Kasumi-1 (cell line): Measurements from ENCODE around the gene DCTN1.

ENCODE experiments used
- DNase-seq, 2 experiments: peaks; one replicate each; lab custom pipeline; 2025; lab: John Stamatoyannopoulos, UW

Gene DCTN1

DNA sequence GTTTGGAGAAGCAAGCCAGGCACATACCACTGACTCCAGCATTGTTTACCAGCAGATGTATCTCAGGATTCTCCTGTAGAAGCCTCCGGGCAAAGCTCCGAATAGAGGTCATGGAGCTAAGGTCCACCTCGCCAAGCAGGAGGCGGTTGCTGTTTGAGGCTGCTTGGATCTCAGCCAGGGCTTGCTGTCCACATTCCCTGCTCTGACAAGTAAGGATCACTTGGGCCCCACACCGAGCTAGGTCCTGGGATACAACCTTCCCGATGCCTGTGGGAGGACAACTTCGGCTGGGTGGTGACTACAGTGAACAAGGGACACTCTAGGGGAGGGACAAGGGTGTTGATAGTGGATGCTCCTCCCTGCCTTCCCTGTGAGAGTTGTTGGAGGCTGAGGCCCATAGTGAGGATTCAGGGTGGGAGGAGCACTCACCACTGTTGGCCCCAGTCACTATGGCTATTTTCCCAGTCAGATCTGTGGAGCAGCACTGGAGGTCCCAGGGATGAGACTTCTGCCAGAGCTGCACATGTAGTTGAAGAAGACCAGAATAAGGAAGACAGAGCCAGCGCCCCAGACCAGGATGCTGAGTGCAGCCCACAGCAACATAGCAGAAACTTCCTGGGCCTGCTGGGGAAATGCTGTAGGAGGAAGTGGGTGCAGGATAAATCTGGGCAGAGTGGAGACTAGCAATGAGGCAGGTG lies 33.0 kb upstream of the DCTN1 start:
- DNase-seq = peak; percentile 39 to 49

DNA sequence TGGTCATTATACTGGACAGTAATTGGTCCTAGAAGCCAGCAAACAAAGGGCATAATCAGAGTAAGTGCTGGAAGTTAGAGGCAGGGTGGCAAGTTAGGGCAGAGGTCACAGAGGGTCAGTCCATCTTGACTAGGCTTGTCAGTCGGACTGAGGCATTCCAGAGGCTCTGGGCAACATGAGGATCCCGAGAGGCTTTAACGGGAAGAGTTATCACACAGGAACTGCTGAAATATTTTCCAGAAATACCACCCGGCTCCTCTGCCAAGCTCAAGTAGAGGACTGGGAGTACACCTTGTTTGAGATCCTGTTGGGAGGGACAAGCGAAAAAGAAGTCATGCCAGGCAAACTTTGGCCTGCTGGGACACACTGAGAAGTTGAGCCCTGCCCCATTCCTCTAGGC lies 27.6 kb upstream of the DCTN1 start:
- DNase-seq = no peak

DNA sequence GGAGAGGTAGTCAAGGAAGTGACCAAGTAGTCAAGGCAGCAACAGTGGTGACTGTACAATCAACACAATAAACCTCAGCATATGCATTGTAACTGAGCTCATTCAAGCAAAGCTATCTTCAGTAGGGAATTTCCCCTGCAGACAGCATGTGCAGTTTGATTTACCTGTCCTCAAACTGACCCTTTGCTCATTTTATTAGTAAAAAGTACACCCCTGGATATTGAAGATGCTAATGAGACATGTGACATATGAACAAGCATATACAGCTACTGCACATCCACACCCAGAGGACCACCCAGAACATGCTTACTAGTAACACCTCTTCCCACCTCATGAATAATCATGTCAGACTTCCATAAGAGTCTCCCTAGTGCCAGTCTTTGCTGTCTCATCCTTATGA lies 25.9 kb upstream of the DCTN1 start:
- no peak for DNase-seq

DNA sequence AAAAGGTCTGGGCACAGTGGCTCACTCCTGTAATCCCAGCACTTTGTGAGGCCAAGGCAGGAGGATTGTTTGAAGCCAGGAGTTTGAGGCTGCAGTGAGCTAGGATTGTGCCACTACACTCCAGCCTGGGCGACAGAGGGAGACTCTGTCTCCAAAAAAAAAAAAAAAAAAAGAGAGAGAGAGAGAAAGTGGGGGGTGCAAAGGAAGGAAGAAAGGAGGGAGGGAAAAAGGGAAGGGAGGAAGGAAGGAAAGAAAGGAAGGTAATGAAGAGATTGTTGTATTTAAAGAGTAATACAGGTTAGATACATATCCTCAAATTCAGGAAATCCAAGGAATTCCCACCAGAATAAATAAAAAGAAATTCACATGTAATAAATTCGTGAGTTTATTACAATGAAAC lies 21.8 kb upstream of the DCTN1 start:
- DNase-seq = no peak

DNA sequence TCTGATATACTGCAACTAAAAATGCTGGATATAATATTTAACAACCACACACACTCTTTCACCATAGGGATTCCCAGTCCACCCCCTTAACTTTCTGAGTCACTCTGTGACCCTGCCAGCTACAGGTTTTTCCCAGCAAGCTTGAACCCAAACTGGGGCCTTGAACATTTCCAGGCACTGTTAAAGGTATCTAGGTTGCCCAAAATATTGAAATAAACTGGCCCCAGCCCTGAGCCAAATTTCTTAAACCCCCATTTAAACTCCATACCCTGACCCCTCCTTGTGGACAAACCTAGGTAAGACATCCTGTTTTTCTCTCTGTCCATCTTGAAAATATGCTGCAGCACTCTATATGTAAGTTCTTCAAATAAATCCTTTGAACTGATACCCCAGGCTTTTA lies 19.7 kb upstream of the DCTN1 start:
- peak; percentile 64 to 83 for DNase-seq

DNA sequence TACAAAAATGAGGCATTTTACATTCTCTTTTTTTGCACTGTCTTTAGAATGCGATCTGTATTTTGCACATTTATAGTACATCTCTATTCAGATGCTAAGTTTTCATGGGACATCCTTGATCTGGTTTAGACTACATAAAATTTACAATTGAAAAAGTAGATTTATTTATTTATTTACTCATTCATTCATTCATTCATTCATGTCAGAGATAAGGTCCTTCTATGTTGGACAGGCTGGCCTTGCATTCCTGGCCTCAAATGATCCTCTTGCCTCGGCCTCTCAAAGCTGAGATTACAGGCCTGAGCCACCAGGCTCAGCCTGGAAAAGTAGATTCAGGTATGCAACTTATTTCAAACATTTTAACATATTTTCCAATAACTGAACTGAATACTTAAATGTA lies 16.0 kb upstream of the DCTN1 start:
- DNase-seq = no peak

DNA sequence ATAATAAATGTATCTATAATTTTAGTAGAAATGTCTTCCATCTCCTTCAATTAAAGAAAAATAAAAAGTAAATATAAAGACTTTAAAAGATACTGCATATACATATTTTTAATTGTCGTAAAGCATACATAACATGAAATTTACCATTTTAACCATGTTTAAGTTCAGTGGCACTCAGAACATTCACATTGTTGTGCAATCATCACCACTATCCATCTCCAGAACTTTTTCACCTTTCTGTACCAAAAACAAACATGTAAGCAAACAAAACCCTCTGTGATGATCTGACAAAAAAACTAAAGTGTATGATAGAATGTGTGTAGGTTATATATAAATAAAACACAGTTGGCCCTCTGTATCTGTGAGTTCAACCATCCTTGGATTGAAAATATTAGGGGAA lies 13.4 kb upstream of the DCTN1 start:
- DNase-seq = no peak

DNA sequence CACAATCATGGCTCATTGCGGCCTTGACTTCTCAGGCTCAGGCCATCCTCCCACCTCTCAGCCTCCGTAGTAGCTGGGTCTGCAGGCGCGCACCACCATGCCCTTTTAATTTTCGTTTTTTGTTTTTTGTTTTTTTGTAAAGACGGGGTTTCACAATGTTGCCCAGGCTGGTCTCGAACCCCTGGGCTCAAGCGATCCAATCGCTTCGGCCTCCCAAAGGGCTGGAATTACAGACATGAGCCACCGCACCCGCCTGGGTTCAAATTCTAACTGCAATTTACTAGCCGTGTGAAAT lies 12.3 kb upstream of the DCTN1 start:
- no peak for DNase-seq

DNA sequence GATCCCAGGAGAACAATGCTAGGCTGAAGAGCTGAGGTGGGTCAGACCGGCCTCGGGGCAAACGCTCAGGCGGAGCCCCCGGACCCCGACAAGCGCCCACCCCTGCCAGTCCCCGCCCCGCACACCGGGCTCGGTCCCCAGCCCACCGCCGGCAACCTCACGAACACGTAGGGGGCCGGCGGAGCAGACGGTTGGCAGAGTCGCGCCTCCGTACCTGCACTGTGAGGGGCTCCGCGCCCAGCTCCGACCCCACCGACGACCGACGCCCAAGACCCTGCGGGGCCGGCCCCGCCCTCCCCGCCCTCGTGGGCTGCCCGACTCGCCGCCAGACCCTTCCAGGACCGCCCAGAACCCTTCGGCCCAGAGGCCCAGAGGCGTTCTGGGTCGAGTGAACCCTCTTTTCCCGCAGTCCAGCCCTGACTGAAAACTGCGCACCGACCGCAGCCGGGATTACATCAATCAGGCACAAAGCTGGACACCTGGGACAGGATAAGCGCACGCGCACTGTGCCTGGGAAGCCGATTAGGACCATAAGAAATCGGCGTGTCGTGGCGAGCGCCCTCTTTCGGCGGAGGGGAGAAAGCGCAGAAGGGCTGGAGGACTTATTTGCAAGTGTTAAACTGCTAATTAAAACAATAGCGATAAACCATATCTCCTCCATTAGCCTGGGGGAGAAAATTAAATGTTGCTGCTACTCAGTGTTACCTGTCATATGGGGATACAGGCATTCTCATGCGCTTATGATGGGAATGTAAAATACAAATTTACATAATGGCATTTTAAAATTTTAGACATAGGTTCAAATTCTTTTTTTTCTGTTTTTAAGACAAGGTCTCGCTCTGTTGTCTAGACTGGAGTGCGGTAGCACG lies 11.7 kb upstream of the DCTN1 start:
- DNase-seq = peak; percentile 92 to 94

DNA sequence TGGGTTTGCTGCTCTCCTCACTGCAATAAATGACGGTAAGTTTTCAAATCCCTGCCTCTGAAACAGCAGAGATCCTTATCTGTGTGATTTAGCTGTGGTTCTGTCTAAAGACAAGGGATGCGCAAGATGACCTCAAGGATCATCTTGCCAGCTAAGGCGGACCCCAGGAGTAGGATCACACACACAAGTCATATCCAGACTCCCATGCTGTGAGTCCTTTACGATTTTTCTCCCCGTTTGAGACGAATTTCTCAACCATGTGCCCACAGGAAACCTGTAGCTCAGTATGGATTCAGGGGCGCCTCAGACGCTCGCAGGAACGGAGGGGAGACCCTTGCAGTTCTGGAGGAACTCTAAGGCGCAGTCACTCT lies 11.1 kb upstream of the DCTN1 start:
- peak in 1 of 2 experiments; percentile 10 for DNase-seq

DNA sequence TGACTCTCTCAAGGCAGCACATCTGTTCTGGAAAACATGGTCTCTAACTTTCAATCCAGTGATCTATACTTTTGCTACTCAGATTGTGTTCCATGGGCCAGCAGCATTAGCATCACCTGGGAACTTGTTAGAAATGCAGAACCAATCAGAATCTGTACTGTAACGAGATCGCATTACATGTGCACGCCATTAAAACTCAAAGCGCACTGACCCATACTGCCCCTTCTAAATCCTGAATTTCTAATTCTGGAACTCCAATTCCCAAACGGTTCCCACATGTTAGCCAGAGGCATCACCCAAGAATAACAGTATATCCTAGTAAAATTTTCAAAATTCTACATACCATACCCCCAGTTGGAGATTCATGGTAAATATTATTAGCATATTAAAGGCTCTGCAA lies 10.5 kb upstream of the DCTN1 start:
- no peak for DNase-seq

DNA sequence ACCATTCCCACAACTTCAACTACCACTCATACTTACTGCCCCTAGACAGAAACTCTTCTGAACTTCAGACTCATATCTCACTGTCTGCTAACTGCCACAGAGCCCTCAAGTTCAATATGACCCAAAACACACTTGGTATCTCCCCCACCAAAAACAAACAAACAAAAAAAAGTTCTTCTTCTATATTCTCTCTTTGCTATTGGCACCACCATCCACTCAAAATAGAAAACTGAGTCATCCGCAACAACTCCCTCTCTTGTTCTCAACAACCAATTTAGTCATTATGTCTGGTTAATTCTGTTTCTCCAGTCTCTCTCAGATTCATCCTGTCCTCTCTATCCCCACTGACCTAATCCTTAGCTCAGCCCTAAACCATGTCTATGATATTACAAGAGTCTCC lies 7.2 kb upstream of the DCTN1 start:
- DNase-seq = no peak

DNA sequence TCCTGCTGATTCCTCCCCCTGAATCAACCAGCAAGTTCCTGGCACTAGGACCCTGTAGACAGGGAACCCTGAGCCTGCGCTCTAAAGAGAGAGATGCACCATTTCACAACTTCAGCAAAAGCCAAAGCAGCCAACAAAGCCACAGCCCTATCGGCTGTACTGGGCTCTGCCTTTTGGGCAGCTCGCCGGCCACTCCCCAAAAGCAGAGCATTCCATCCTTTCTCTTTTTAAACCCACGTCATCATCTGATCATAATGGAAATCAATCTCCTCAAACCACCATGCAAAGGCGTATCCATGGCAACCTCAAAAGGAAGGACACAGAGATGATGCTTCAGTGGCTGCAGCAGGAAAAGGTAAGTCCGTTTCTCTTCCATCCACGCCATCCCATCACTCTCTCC lies 5.3 kb upstream of the DCTN1 start:
- DNase-seq = no peak

DNA sequence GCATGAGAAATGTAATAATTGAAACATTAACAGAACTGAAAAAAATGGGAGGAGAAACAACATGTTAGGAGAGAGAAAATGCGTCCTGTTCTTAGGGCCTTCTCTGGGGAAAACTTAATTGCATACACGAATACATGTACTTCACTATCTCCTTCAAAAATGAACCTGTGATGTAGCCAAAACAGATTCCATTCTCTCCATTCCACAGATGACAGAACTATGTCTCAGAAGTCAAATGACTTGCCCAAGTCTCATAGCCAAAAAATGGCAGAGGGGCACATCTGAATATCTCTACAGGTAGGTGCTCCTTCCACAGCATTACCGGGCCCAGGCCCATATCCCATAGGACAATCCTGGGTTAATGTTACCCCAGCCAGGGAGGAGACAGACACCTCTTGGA lies 3.9 kb upstream of the DCTN1 start:
- DNase-seq = no peak

DNA sequence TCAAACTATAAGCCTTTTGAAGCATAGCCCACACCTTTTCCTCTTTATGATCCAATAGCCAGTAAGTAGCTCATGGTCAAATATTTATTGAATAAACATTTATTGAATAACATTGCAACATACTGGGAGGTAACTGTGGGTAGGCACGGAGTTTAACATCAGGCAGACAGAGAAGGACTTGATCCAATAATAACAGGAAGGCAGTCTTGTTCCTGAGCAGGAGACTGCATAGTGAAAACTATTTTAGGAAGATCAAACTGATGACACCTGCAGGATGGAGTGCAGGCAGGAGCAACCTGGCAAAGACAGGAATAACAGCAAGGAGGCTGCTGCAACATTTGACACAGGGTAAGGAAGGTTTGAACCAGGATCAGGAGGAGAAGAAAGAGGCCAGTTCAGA lies 3.1 kb upstream of the DCTN1 start:
- DNase-seq = no peak

DNA sequence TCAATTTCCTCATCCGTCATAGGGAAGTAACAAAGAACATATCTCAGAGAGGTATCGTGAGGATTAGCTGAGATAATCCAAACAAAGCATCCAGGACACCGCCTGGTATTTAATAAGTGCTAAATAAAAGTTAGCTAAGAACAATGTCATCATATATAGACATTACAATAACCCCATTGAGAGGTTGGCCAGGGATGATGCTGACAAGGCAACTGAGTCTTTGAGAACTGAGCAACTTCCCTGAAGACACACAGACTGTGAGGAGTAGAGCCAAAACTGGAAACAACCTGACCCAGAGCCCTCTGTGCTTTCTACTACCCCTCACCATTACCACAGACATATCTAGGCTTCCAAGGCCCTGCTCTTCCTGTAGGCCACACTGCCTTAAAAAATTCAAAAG lies 1.6 kb upstream of the DCTN1 start:
- DNase-seq = no peak

DNA sequence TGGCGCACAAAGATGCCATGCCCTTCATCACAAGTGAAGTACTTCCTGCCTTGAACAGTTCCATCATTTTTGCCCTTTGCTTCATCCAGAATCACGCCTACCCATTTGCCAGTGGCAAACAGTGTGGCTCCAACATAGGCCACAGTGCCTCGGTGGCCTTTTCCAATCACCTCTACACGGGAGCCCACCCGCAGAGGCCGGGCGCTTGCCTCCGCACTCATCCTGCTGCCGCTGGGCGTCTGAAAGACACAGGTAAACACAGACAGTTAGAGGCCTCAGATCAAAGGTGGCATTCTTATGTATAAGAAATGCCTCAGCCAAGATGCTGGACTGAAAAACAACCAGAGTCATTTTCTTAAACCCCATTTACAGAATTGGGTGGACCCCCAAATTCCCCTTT lies 2.1 kb downstream of the DCTN1 start:
- no peak for DNase-seq

DNA sequence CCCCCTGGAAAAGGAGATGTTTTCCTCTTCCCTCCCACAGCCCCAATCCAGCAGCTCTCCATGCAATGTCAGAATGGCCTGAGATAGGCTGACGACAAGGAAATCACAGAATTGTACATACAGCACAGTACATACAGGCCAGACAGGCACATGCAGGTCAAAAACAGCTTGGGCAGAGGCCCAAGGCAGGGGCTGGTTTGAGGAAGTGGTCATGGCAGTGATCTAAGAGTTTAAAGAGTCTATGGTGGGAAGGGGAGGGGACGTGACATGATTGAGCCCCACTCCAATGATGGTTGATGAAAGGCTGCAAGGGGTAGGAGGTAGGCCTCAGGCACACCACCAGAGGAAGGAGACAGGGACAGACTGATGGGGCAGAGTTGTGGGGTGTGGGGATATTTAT lies 4.3 kb downstream of the DCTN1 start:
- peak in 1 of 2 experiments; percentile 12 for DNase-seq

DNA sequence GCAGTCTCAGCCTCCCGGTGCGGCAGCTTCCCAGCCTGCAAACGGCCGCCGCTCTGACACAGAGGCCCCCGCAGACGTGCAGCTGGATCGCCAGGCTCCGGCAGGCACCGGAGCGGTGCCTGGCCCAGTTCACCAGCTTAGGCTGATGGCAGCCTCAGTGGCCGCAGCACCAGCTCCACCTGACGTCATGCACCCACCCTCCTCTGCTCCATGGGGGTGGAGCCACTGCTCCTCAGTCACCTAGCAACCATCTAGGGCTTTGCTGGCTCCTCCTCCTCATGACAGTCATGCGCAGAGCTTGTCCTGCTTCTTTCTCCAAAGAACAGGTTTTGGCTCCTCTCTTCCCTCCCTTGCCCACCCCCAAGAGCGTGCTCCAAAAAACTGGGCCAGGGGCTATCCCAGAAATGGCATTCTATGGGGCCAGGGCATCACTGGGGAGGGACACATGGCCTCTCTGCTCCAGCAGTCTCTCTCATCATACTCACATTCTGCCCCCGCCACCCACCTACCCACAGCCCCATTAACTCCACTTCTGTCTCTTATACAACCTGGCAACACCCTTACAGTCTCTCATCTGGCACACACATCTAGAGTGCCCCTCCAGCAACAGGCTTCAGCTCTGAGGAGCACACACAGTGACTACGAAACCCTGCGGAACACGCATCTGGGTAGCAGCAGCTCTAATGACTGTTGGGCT lies 5.5 kb downstream of the DCTN1 start:
- no peak for DNase-seq

DNA sequence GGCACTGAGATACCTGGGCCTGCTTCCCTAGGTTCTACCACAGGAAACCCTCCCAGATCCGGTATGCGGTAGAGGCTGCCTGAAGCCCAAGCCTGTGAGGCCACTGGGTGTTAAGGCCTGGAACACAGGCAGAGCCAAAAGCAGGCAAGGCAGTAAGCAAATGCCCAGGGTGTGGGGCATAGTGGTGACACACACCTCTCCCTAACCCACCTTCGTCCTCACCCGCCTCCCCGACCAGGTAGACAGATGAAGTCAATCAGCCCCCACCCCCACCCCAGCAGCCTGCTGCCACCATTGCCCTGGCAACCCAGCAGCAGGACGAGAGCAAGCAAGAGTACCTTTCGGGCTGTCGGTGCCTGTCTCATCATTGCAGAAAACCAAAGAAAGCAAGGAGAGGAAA lies 6.1 kb downstream of the DCTN1 start:
- DNase-seq = no peak

DNA sequence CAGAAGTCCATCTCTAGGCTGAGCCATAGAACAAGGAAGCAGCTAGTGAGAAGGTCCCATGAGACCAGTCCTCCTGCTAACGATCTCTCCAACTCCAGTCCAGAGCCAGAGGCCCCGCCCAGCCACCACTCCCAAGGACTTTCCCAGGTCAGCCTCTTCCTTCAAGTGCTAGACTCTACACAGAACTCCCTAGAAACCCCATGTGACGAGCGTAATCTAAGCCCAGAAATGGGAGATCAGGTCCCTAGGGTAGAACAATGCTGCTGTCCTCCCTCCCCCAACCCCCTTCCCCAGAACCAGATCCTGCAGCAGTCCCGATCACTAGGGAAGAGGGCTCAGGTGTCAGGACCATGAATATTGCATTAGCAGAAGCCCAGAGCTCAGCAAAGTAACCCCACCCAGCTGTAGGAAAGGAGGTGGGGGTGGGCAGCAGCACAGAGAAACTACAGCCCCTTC lies 6.9 kb downstream of the DCTN1 start:
- no peak for DNase-seq

DNA sequence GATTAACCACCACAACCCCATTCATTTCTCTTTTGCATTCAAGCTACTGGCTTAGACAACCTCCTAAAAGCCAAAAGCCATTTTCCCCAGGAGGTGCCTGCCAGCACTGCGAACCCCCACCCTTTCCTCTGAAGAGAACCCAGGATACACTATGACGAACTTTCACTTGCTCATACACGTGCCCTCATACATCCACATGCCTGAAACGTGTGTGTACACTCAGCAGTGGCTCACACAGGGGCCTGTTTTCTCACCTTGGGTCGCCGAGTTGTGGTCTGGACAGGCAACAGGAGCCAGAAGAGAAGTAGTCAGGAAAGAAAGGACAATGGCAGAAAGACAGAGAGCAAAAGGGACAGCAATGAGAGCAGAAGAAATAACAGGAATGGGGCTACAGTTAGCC lies 7.4 kb downstream of the DCTN1 start:
- no peak for DNase-seq

DNA sequence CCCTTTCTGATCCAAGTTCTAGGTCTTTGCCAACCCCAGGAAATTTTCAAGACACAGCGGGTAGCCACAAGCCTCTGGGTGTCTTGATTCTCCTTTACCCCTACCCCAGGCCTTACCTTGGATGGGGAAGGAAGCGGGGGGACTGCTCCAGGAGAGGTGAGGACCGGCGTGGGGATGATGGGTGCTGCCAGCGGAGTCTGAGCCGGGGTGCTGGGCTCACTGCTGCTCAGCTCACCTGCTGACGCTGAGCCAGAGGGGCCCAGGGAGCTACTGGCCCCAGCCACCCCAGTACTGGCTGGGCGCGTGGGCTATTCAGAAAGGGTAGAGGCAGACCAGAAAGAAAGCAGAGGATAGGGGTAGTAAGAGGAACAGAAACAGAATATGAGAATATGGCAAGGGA lies 8.7 kb downstream of the DCTN1 start:
- DNase-seq = no peak
